H9 (cell line): ENCODE measurements around the gene BARX1. TPM values are rescaled to one million over a fixed set of nuclear protein-coding genes. Genes with fewer than 3 reads are reported as not detected.
A peak's percentile ranks its signal among the peaks of the same experiment; 100 is the strongest.

ENCODE experiments used
- DNase-seq: peaks from one replicate; pipeline ENCODE4 v3.0.0-alpha.2; 2017
- H2AFZ ChIP-seq: one replicate; pipeline ENCODE4 v1.6.1; 2013; ENCODE audit warnings: mild to moderate bottlenecking, low read length, control low read depth, moderate library complexity
- H2AK5ac ChIP-seq: 2 replicates; pipeline ENCODE4 v1.6.1; 2013; ENCODE audit warnings: low read length, control low read depth, mixed read lengths; ENCODE audit not compliant: insufficient read length
- H2BK120ac ChIP-seq: one replicate; pipeline ENCODE4 v1.6.1; 2013; ENCODE audit warnings: low read depth, mild to moderate bottlenecking, low read length, control low read depth, inconsistent platforms; ENCODE audit not compliant: poor library complexity, severe bottlenecking
- H2BK12ac ChIP-seq: 2 replicates; pipeline ENCODE4 v1.6.1; 2013; ENCODE audit warnings: low read length, control low read depth, mixed read lengths, low read depth; ENCODE audit not compliant: insufficient read length
- H2BK15ac ChIP-seq: 2 replicates; pipeline ENCODE4 v1.6.1; 2013; ENCODE audit warnings: low read depth, low read length, control low read depth
- H2BK20ac ChIP-seq: one replicate; pipeline ENCODE4 v1.6.1; 2013; ENCODE audit warnings: low read depth, mild to moderate bottlenecking, low read length, control low read depth, inconsistent platforms; ENCODE audit not compliant: poor library complexity, severe bottlenecking
- H2BK5ac ChIP-seq: 2 replicates; pipeline ENCODE4 v1.6.1; 2013; ENCODE audit warnings: low read length, control low read depth, mixed read lengths; ENCODE audit not compliant: insufficient read length
- H3K14ac ChIP-seq: 2 replicates; pipeline ENCODE4 v1.6.1; 2013; ENCODE audit warnings: low read length, control low read depth; ENCODE audit not compliant: insufficient read depth
- H3K18ac ChIP-seq: 2 replicates; pipeline ENCODE4 v1.6.1; 2013; ENCODE audit warnings: low read depth, mild to moderate bottlenecking, mixed read lengths, low read length, control low read depth; ENCODE audit not compliant: insufficient read length
- H3K23ac ChIP-seq: 2 replicates; pipeline ENCODE4 v1.6.1; 2013; ENCODE audit warnings: low read length, control low read depth, mixed read lengths, low read depth; ENCODE audit not compliant: insufficient read length
- H3K23me2 ChIP-seq: 2 replicates; pipeline ENCODE4 v1.6.1; 2013; ENCODE audit warnings: low read depth, mild to moderate bottlenecking, mixed read lengths, low read length, control low read depth; ENCODE audit not compliant: insufficient read length, poor library complexity, severe bottlenecking
- H3K27ac ChIP-seq: 2 replicates; pipeline ENCODE4 v1.5.1; 2013; ENCODE audit warnings: low read length, control low read depth, mixed read lengths, low read depth; ENCODE audit not compliant: insufficient read length
- H3K27me3 ChIP-seq: 2 replicates; pipeline ENCODE4 v1.6.1; 2013; ENCODE audit warnings: low read length, control low read depth, inconsistent platforms; ENCODE audit not compliant: insufficient read depth
- H3K4ac ChIP-seq: 2 replicates; pipeline ENCODE4 v1.6.1; 2013; ENCODE audit warnings: low read depth, mild to moderate bottlenecking, control low read depth, inconsistent platforms, low read length, moderate library complexity
- H3K4me1 ChIP-seq: 2 replicates; pipeline ENCODE4 v1.6.1; 2013; ENCODE audit warnings: low read length, control low read depth, inconsistent platforms; ENCODE audit not compliant: insufficient read depth
- H3K4me2 ChIP-seq: 2 replicates; pipeline ENCODE4 v1.6.1; 2013; ENCODE audit warnings: low read length, control low read depth, mixed read lengths; ENCODE audit not compliant: insufficient read length, insufficient read depth
- H3K56ac ChIP-seq: 2 replicates; pipeline ENCODE4 v1.6.1; 2013; ENCODE audit warnings: low read depth, mild to moderate bottlenecking, mixed read lengths, low read length, control low read depth; ENCODE audit not compliant: insufficient read length
- H3K79me1 ChIP-seq: 2 replicates; pipeline ENCODE4 v1.6.1; 2013; ENCODE audit warnings: low read depth, mild to moderate bottlenecking, moderate library complexity, low read length, control low read depth, inconsistent platforms; ENCODE audit not compliant: insufficient read depth, poor library complexity, severe bottlenecking
- H3K79me2 ChIP-seq: 2 replicates; pipeline ENCODE4 v1.6.1; 2013; ENCODE audit warnings: low read length, control low read depth, inconsistent platforms; ENCODE audit not compliant: insufficient read depth
- H3K9ac ChIP-seq: 2 replicates; pipeline ENCODE4 v1.6.1; 2013; ENCODE audit warnings: low read length, control low read depth, mixed read lengths; ENCODE audit not compliant: insufficient read length; ENCODE audit errors: extremely low read depth
- H3K9me3 ChIP-seq: one replicate; pipeline ENCODE4 v1.6.1; 2013; ENCODE audit warnings: low read depth, low read length, inconsistent platforms; ENCODE audit not compliant: control insufficient read depth
- H3T11ph ChIP-seq: one replicate; pipeline ENCODE4 v1.6.1; 2013; ENCODE audit warnings: mild to moderate bottlenecking, low read length, control low read depth, inconsistent platforms
- H4K20me1 ChIP-seq: one replicate; pipeline ENCODE4 v1.6.1; 2013; ENCODE audit not compliant: control insufficient read depth, insufficient read length, insufficient read depth
- H4K5ac ChIP-seq: 2 replicates; pipeline ENCODE4 v1.6.1; 2013; ENCODE audit warnings: low read depth, mild to moderate bottlenecking, mixed read lengths, low read length, control low read depth; ENCODE audit not compliant: insufficient read length
- H4K8ac ChIP-seq: replicated peaks from 2 replicates; pipeline ENCODE4 v1.6.1; 2013; ENCODE audit warnings: low read length, control low read depth, mixed read lengths, low read depth; ENCODE audit not compliant: insufficient read length
- H4K91ac ChIP-seq: 2 replicates; pipeline ENCODE4 v1.6.1; 2013; ENCODE audit warnings: low read depth, mild to moderate bottlenecking, moderate library complexity, mixed read lengths, low read length, control low read depth; ENCODE audit not compliant: insufficient read length
- H3K27ac Mint-ChIP-seq, 3 experiments: 2 replicates in 2 of 3; 3 replicates in 1 of 3; pipeline ENCODE4 v1.8.0; 2020 to 2021; ENCODE audit warnings: mixed read lengths in 3 of 3, mild to moderate bottlenecking in 1 of 3, moderate library complexity in 1 of 3
- H3K27me3 Mint-ChIP-seq: 2 replicates; pipeline ENCODE4 v1.8.0; 2021; ENCODE audit warnings: low read depth, mild to moderate bottlenecking, moderate library complexity, mixed read lengths
- H3K36me3 Mint-ChIP-seq, 3 experiments: 2 replicates in 2 of 3; 3 replicates in 1 of 3; pipeline ENCODE4 v1.8.0; 2020 to 2021; ENCODE audit warnings: low read depth in 3 of 3, mixed read lengths in 3 of 3; ENCODE audit not compliant: insufficient read depth in 1 of 3
- H3K4me1 Mint-ChIP-seq, 2 experiments: 2 replicates each; pipeline ENCODE4 v1.8.0; 2020; ENCODE audit warnings: mixed read lengths in 2 of 2
- H3K4me3 Mint-ChIP-seq, 2 experiments: 2 replicates in 1 of 2; 3 replicates in 1 of 2; pipeline ENCODE4 v1.8.0; 2020 to 2021; ENCODE audit warnings: mild to moderate bottlenecking in 2 of 2, mixed read lengths in 2 of 2, moderate library complexity in 1 of 2
- H3K9me3 Mint-ChIP-seq, 2 experiments: 2 replicates in 1 of 2; 3 replicates in 1 of 2; pipeline ENCODE4 v1.8.0; 2020; ENCODE audit warnings: mild to moderate bottlenecking in 2 of 2, mixed read lengths in 2 of 2, moderate library complexity in 1 of 2
- WGBS: extraction: QIAGEN DNeasy Blood & Tissue Kit; methylation state at CpG from one replicate; pipeline ENCODE4 v1.1.7; 2013; ENCODE audit warnings: missing lambda C conversion rate, low lambda C conversion rate, mixed read lengths; ENCODE audit not compliant: insufficient read length; ENCODE audit errors: extremely low coverage; 5-methylcytosine and 5-hydroxymethylcytosine counted together
- total RNA-seq: library from RNA; stranded (reverse); gene quantifications from 2 replicates; pipeline ENCODE4 v1.2.1, GENCODE V29; 2021
- TF ChIP-seq, protein P1 (sequence below): fragments of 200-600 bp; sonication (generic); conservative IDR thresholded peaks from 3 replicates; pipeline ENCODE4 v1.8.0; 2021; ENCODE audit warnings: antibody characterized with exemption, mild to moderate bottlenecking

The BARX1 gene
- total RNA-seq, 1 experiment from 2014 or later, result 1.2 TPM

- H3K79me2 ChIP-seq, result no peaks in the 10 kb centered on the region
- WGBS, result no CpG with 5 or more reads among the region's 27 CpGs
- no peak overlapping the region for H3K9ac ChIP-seq
- no peak overlapping the region for H3K14ac ChIP-seq
- H2BK5ac ChIP-seq, result no peak overlapping the region
- H2BK15ac ChIP-seq, result no peak overlapping the region
- no peak overlapping the region for H4K8ac ChIP-seq
- no peak overlapping the region for H3K4ac ChIP-seq
- H3K23ac ChIP-seq, result no peak overlapping the region
- H3K79me1 ChIP-seq, result no peaks in the 10 kb centered on the region
- peaks cover 14% of the 10 kb centered on the region for H3K27me3 Mint-ChIP-seq
- no peaks in the 10 kb centered on the region for H3K23me2 ChIP-seq
- no peak overlapping the region for H4K91ac ChIP-seq
- no peak overlapping the region for H2BK12ac ChIP-seq
- H2BK120ac ChIP-seq, result no peak overlapping the region
- no peak overlapping the region for H3K27ac ChIP-seq
- H3K4me2 ChIP-seq, result no peak overlapping the region
- no peaks in the 10 kb centered on the region for H3K27me3 ChIP-seq
- TF ChIP-seq, protein P1, sequence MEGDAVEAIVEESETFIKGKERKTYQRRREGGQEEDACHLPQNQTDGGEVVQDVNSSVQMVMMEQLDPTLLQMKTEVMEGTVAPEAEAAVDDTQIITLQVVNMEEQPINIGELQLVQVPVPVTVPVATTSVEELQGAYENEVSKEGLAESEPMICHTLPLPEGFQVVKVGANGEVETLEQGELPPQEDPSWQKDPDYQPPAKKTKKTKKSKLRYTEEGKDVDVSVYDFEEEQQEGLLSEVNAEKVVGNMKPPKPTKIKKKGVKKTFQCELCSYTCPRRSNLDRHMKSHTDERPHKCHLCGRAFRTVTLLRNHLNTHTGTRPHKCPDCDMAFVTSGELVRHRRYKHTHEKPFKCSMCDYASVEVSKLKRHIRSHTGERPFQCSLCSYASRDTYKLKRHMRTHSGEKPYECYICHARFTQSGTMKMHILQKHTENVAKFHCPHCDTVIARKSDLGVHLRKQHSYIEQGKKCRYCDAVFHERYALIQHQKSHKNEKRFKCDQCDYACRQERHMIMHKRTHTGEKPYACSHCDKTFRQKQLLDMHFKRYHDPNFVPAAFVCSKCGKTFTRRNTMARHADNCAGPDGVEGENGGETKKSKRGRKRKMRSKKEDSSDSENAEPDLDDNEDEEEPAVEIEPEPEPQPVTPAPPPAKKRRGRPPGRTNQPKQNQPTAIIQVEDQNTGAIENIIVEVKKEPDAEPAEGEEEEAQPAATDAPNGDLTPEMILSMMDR, result no peak
- DNase-seq, result peak; percentile 49
- no peaks in the 10 kb centered on the region for H3K4me1 ChIP-seq
- no peak overlapping the region for H3K56ac ChIP-seq
- H4K20me1 ChIP-seq, result no peaks in the 10 kb centered on the region
- H2BK20ac ChIP-seq, result no peak overlapping the region
- no peak overlapping the region for H3T11ph ChIP-seq
- H3K4me3 Mint-ChIP-seq, result no peak overlapping the region
- H2AK5ac ChIP-seq, result no peak overlapping the region
- no peaks in the 10 kb centered on the region; a peak in 1 of 5 replicates for H3K9me3 Mint-ChIP-seq
- no peaks in the 10 kb centered on the region for H3K36me3 Mint-ChIP-seq
- H3K27ac Mint-ChIP-seq, result no peak overlapping the region
- no peaks in the 10 kb centered on the region for H3K9me3 ChIP-seq
- no peak overlapping the region for H2AFZ ChIP-seq
- H3K18ac ChIP-seq, result no peak overlapping the region
- no peak overlapping the region for H4K5ac ChIP-seq
- peaks cover 8 to 22% of the 10 kb centered on the region in 2 experiments for H3K4me1 Mint-ChIP-seq
Measured at GRCh38 chr9:93911801-93912554, 43.2 kb downstream of the BARX1 start.
